ENCODE measurements around the gene TIMP3.
"Not testable (repeated sequence)": the region's sequence is repeated elsewhere in the genome, so short reads cannot be mapped to it uniquely, and the experiment has no call there.

The TIMP3 gene

GRCh38 chr22:32861330-32861729, 59.8 kb downstream of the TIMP3 start:
- no peak for DNase-seq

GRCh38 chr22:32862083-32862482, 60.6 kb downstream of the TIMP3 start:
- no peak for DNase-seq

- DNase-seq = no peak
Observed at GRCh38 chr22:32862936-32863661, 61.6 kb downstream of the TIMP3 start.

GRCh38 chr22:32864041-32864440, 62.5 kb downstream of the TIMP3 start:
- no peak for DNase-seq

- DNase-seq = no peak
Observed at GRCh38 chr22:32864596-32864995, 63.1 kb downstream of the TIMP3 start.

GRCh38 chr22:32866953-32867352, 65.4 kb downstream of the TIMP3 start:
- DNase-seq = no peak

GRCh38 chr22:32868946-32869345, 67.4 kb downstream of the TIMP3 start:
- DNase-seq = no peak

GRCh38 chr22:32870474-32870873, 69.0 kb downstream of the TIMP3 start:
- no peak for DNase-seq

- DNase-seq = not testable (repeated sequence)
Observed at GRCh38 chr22:32873604-32874003, 72.1 kb downstream of the TIMP3 start.

GRCh38 chr22:32874385-32874784, 72.9 kb downstream of the TIMP3 start:
- no peak for DNase-seq

- DNase-seq = no peak
Observed at GRCh38 chr22:32874976-32875375, 73.5 kb downstream of the TIMP3 start.

GRCh38 chr22:32876516-32876915, 75.0 kb downstream of the TIMP3 start:
- no peak for DNase-seq

GRCh38 chr22:32877196-32877595, 75.7 kb downstream of the TIMP3 start:
- no peak for DNase-seq

GRCh38 chr22:32879550-32879949, 78.0 kb downstream of the TIMP3 start:
- DNase-seq = no peak

GRCh38 chr22:32880061-32880460, 78.6 kb downstream of the TIMP3 start:
- DNase-seq = peak; percentile 72

GRCh38 chr22:32880505-32880892, 79.0 kb downstream of the TIMP3 start:
- DNase-seq = no peak

GRCh38 chr22:32880893-32881596, 79.5 kb downstream of the TIMP3 start:
- peak; percentile 79 for DNase-seq

GRCh38 chr22:32882360-32882755, 80.9 kb downstream of the TIMP3 start:
- no peak for DNase-seq

- DNase-seq = no peak
Observed at GRCh38 chr22:32882774-32883530, 81.4 kb downstream of the TIMP3 start.

GRCh38 chr22:32887324-32887980, 85.9 kb downstream of the TIMP3 start:
- no peak for DNase-seq

GRCh38 chr22:32888976-32889375, 87.5 kb downstream of the TIMP3 start:
- DNase-seq = no peak

- no peak for DNase-seq
Observed at GRCh38 chr22:32896891-32897290, 95.4 kb downstream of the TIMP3 start.

- peak; percentile 66 for DNase-seq
Observed at GRCh38 chr22:32897400-32897799, 95.9 kb downstream of the TIMP3 start.

All from NCI-H226 (cell line).